Measurements from ENCODE around the gene ALPG. TPM values are rescaled to one million over a fixed set of nuclear protein-coding genes. Genes with fewer than 3 reads are reported as not detected.
"Not testable (repeated sequence)": the region's sequence is repeated elsewhere in the genome, so short reads cannot be mapped to it uniquely, and the experiment has no call there.

The ALPG gene
- total and polyA plus RNA-seq, 9 of the 15 experiments (the other 6 are each of a cell fraction or from before 2014, with no cell fraction given), result not detected

DNA sequence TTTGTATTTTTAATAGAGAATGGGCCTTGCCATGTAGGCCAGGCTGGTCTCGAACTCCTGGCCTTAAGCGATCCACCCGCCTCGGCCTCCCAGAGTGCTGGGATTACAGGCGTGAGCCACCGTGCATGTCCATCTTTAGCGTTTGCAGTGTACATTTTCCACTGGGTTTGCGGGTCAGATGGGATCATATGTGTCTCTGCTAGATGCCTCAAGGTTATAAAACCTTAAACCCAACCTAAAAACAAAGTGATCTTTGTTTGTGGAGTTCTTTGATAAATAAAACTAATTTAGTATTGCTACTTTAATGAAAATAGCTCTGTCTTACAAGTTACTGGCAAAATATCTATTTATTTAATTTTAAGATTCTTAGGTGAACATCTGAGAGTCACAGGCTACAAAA is 13.1 kb upstream of the ALPG start:
- no peak overlapping the region for H3K27ac ChIP-seq (ENCODE audit: extremely low read depth, low read depth, low read length)
- POLR2A ChIA-PET, result no interaction called here
- no peaks in the 10 kb centered on the region for H3K36me3 ChIP-seq (ENCODE audit: control insufficient read depth, insufficient read depth, low read length)
- H3K9ac ChIP-seq (ENCODE audit: insufficient read depth in 1 of 2, low read depth in 2 of 2, low read length in 2 of 2), result no peak overlapping the region
- H3K4me3 ChIP-seq, result no peak overlapping the region
- WGBS (ENCODE audit: insufficient coverage, low coverage, missing lambda C conversion rate), result 0% methylated on average over 8 of the region's 8 CpGs
- BruUV-seq (replicated peaks), result no TSS peak
- no peaks in the 10 kb centered on the region for H3K79me2 ChIP-seq (ENCODE audit: control insufficient read depth, insufficient read depth, low read length)
- ATAC-seq, result no peak
- H3K4me1 ChIP-seq (replicated peaks in 1 of 2; ENCODE audit: control insufficient read depth in 2 of 2, insufficient read depth in 2 of 2, low read length in 2 of 2), result no peaks in the 10 kb centered on the region; a peak in 1 of 5 replicates
- no peak overlapping the region for H3K4me2 ChIP-seq (ENCODE audit: insufficient read depth, low read length)
- in situ Hi-C loops (cut with MboI) (no loop called here), intact Hi-C loops (cut with micrococcal nuclease) (no loop called here)
- no peaks in the 10 kb centered on the region for H3K9me1 ChIP-seq (ENCODE audit: control insufficient read depth, insufficient read depth, low read length)
- no peaks in the 10 kb centered on the region for H4K20me1 ChIP-seq (replicated peaks; ENCODE audit: control insufficient read depth, insufficient read depth, low read length)
- CTCF ChIA-PET (ENCODE audit: low intra/inter-chr PET ratio), result no interaction called here
- TF ChIP-seq FOXK1 (CRISPR knock-in tag; IDR thresholded peaks at IDR 0.05; ENCODE audit: borderline replicate concordance) (no peak), PHTF2 (CRISPR knock-in tag; IDR thresholded peaks at IDR 0.05) (no peak), FIP1L1 (IDR thresholded peaks at IDR 0.05; ENCODE audit: low read depth, low read length, poor library complexity, severe bottlenecking) (no peak), YY1 (IDR thresholded peaks at IDR 0.05; ENCODE audit: borderline replicate concordance in 1 of 3, control insufficient read depth in 1 of 3, extremely low read depth in 1 of 3, insufficient read depth in 3 of 3, insufficient read length in 1 of 3, insufficient replicate concordance in 2 of 3, low read depth in 1 of 3, low read length in 2 of 3) (no peak), SPI1 (IDR thresholded peaks at IDR 0.05; ENCODE audit: borderline replicate concordance, low read depth, low read length) (no peak), DNMT1 (IDR thresholded peaks at IDR 0.05) (no peak)
- TF ChIP-seq, protein P1, sequence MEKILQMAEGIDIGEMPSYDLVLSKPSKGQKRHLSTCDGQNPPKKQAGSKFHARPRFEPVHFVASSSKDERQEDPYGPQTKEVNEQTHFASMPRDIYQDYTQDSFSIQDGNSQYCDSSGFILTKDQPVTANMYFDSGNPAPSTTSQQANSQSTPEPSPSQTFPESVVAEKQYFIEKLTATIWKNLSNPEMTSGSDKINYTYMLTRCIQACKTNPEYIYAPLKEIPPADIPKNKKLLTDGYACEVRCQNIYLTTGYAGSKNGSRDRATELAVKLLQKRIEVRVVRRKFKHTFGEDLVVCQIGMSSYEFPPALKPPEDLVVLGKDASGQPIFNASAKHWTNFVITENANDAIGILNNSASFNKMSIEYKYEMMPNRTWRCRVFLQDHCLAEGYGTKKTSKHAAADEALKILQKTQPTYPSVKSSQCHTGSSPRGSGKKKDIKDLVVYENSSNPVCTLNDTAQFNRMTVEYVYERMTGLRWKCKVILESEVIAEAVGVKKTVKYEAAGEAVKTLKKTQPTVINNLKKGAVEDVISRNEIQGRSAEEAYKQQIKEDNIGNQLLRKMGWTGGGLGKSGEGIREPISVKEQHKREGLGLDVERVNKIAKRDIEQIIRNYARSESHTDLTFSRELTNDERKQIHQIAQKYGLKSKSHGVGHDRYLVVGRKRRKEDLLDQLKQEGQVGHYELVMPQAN (IDR thresholded peaks at IDR 0.05; ENCODE audit: borderline replicate concordance), result no peak
- no peaks in the 10 kb centered on the region for H3K9me3 ChIP-seq (replicated peaks; ENCODE audit: control insufficient read depth, insufficient read depth, low read depth, low read length)
- H2AFZ ChIP-seq (ENCODE audit: low read depth, low read length), result no peak overlapping the region
- DNase-seq (ENCODE audit: extremely low read depth in 1 of 4, low spot score in 3 of 4), result no peak
- H3K27me3 ChIP-seq (ENCODE audit: control insufficient read depth in 2 of 2, insufficient read depth in 2 of 2, low read length in 2 of 2), result peaks cover 0 to 7% of the 10 kb centered on the region in 2 experiments; a peak in 4 of 5 replicates
- FAIRE-seq, result no peak

DNA sequence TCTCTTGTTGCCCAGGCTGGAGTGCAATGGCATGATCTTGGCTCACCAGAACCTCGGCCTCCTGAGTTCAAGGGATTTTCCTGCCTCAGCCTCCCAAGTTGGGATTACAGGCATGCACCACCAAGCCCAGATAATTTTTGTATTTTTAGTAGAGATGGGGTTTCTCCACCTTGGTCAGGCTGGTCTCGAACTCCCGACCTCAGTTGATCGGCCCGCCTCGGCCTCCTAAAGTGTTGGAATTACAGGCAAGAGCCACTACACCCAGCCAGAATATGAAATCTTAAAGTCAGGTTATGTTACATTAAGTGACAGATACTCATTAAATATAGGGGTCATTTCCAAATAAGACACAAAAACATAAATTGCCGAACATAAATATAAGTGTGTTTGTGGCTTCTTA is 12.2 kb upstream of the ALPG start:
- DNase-seq (ENCODE audit: extremely low read depth in 1 of 4, low spot score in 3 of 4); H3K9ac ChIP-seq (ENCODE audit: insufficient read depth in 1 of 2, low read depth in 2 of 2, low read length in 2 of 2); H3K9me1 ChIP-seq (ENCODE audit: control insufficient read depth, insufficient read depth, low read length); ATAC-seq; CTCF ChIA-PET (ENCODE audit: low intra/inter-chr PET ratio); BruUV-seq (replicated peaks); H3K27me3 ChIP-seq (ENCODE audit: control insufficient read depth in 2 of 2, insufficient read depth in 2 of 2, low read length in 2 of 2); intact Hi-C loops (cut with micrococcal nuclease); H3K4me3 ChIP-seq; H3K9me3 ChIP-seq (replicated peaks; ENCODE audit: control insufficient read depth, insufficient read depth, low read depth, low read length); H3K36me3 ChIP-seq (ENCODE audit: control insufficient read depth, insufficient read depth, low read length); H4K20me1 ChIP-seq (replicated peaks; ENCODE audit: control insufficient read depth, insufficient read depth, low read length); H3K4me2 ChIP-seq (ENCODE audit: insufficient read depth, low read length); POLR2A ChIA-PET; H3K79me2 ChIP-seq (ENCODE audit: control insufficient read depth, insufficient read depth, low read length); in situ Hi-C loops (cut with MboI); H3K4me1 ChIP-seq (replicated peaks in 1 of 2; ENCODE audit: control insufficient read depth in 2 of 2, insufficient read depth in 2 of 2, low read length in 2 of 2); H2AFZ ChIP-seq (ENCODE audit: low read depth, low read length); H3K27ac ChIP-seq (ENCODE audit: extremely low read depth, low read depth, low read length); FAIRE-seq: not testable (repeated sequence)
- WGBS (ENCODE audit: insufficient coverage, low coverage, missing lambda C conversion rate), result 27% methylated on average over 2 of the region's 7 CpGs
